ELF-1 (cell line): ENCODE results near the gene PTEN.

Source experiments
- DNase-seq: peaks from one replicate; pipeline ENCODE4 v3.0.0-alpha.2; 2016; ENCODE audit warnings: low read depth, low spot score

Gene PTEN

GRCh38 chr10:87918254-87918859 lies 54.9 kb downstream of the PTEN start:
- DNase-seq = no peak

GRCh38 chr10:87920538-87920937 lies 57.1 kb downstream of the PTEN start:
- no peak for DNase-seq

- peak; percentile 5 for DNase-seq
These were observed 58.7 kb downstream of the PTEN start for GRCh38 chr10:87921931-87922688.

GRCh38 chr10:87923233-87923632 lies 59.8 kb downstream of the PTEN start:
- DNase-seq = no peak

DNA sequence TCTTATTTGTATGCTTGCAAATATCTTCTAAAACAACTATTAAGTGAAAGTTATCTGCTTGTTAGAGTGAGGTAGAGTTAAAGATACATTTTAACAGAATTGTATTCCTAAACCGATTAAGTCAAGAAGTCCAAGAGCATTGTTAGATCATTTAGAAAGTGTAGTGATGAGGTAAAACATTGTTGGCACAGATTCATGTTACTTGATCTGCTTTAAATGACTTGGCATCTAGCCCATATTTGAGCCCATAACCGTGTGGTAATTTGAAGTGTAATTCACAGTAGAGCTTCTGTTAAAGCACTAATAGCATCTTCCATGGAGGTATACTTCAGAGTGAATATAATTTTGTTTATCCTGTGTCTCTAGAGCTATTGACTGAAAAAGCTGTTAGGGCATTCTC lies 62.1 kb downstream of the PTEN start:
- DNase-seq = no peak

GRCh38 chr10:87927091-87927490 lies 63.7 kb downstream of the PTEN start:
- DNase-seq = no peak

DNA sequence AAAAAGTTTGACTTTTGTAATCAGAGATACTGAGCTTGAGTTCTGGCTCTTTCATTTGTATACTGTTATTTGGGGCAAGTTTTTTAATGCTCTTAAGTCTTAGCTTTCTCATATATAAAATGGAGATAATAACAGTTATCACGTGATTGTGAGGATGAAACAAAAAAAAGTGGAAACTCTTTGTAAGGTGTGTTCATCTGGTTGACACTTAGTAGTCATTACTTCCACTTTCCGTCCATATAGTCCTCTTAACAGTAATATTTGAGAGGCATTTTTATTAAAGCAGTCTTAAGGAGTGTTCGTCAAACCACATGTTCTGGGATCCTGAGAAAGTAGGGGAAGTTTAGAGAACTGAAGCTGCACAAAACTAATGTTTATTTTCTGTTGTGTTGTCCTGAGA lies 65.6 kb downstream of the PTEN start:
- no peak for DNase-seq

GRCh38 chr10:87930141-87930540 lies 66.7 kb downstream of the PTEN start:
- no peak for DNase-seq

DNA sequence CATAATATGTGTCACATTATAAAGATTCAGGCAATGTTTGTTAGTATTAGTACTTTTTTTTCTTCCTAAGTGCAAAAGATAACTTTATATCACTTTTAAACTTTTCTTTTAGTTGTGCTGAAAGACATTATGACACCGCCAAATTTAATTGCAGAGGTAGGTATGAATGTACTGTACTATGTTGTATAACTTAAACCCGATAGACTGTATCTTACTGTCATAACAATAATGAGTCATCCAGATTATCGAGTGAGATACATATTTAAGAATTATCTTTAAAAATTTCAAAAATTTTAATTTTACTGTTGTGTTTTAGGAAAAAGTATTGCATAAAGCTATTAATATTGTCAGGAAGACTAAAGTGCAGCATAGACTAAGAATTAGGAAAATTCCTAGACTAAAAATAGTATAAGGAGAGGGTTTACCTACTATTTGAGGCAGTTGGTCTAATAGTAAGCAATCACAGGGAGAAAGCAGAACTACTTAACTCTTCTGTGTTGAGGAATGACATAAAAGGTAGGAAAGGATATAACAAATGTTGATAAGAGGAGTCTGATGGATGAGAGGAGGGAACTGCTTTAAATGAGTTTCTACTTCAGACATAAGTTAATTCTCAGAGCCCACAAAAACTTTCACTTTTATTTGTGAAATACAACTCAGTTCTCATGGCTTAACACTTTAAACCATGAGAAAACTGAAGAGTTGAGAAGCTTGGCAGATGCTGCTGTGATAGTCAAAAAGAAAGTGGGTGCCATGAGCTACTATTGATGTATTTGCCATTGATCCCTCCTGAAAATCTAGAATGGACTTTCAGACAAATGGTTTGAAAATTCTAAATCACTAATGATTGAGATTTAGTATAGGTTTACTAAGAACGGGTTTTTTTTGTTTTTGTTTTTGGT lies 67.8 kb downstream of the PTEN start:
- no peak for DNase-seq

DNA sequence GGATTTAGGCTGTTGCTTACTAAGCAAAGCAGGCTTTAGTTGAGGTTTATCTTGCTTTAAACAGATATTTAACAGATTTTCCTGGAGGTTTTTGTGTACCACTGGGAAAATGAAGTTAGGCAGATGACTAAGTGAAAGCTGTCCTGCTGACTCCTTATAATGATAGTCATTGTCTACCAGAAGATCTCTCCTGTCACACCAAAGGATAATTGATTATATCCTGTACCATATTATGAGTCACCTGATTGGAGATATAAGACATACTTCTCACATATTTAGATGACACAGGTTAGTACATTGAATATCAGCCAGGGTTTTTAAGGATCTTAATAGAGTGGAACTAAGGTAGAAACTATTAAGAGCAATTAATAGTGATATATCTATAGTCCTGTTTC lies 68.4 kb downstream of the PTEN start:
- no peak for DNase-seq

GRCh38 chr10:87935290-87936141 lies 72.1 kb downstream of the PTEN start:
- no peak for DNase-seq

DNA sequence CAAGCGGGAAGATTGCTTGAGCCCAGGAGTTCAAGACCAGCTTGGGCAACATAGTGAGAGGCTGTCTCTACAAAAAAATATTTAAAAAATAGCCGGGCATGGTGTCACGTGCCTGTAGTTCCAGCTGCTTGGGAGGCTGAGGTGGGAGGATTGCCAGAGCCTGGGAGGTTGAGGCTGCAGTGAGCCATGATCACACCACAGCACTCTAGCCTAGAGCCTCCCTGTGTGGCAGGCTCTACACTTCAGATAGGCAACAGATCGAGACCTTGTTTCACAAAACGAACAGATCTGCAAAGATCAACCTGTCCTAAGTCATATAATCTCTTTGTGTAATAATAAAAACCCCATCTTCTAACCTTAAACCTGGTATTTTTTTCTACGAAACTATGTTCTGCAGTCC lies 76.8 kb downstream of the PTEN start:
- DNase-seq = no peak

DNA sequence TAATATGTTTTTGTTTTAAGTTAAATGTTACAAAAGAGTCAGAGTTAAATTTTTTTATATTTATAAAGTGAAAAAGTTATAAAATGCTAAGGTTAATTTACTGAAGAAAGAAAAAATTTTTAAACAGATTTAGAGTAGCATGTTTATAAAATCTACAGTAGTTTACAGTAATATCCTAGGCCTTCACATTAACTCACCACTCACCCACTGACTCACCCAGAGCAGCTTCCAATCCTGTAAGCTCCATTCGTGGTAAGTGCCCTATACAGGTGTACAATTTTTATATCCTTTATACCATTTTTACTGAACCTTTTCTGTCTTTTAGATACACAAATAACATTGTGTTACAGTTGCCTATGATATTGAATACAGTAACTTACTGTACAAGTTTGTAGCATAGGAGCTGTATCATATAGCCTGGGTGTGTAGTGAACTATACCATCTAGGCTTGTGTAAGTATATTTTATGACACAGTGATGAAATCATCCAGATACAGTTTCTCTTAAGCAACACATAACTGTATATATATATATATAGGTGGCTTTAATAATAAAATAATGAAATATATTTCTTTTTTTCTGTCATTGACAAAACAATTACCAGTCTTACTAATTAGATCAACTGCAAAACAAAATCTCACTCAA lies 79.6 kb downstream of the PTEN start:
- DNase-seq = no peak

- DNase-seq = no peak
These were observed 82.6 kb downstream of the PTEN start for GRCh38 chr10:87945984-87946383.

DNA sequence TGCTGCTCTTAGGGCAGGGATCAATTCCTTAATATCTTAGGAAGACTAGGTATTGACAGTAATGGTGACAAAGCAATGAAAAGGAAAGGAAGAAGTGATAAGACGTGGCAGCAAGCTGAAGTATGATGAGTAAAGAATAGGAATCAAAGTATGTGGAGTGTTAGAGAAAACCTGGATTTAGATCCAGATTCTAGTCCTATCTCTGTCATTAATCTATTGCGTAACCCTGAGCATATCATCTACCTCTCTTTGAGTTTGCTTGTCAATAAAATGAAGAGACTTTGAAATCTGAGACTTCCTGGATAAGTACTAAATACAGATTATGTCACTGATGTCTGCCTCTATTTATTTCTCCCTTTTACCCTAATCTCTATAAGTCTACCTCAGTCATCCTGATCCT lies 89.2 kb downstream of the PTEN start:
- no peak for DNase-seq

GRCh38 chr10:87956055-87956454 lies 92.6 kb downstream of the PTEN start:
- DNase-seq = no peak

GRCh38 chr10:87957702-87958101 lies 94.3 kb downstream of the PTEN start:
- no peak for DNase-seq

GRCh38 chr10:87960230-87960629 lies 96.8 kb downstream of the PTEN start:
- no peak for DNase-seq

DNA sequence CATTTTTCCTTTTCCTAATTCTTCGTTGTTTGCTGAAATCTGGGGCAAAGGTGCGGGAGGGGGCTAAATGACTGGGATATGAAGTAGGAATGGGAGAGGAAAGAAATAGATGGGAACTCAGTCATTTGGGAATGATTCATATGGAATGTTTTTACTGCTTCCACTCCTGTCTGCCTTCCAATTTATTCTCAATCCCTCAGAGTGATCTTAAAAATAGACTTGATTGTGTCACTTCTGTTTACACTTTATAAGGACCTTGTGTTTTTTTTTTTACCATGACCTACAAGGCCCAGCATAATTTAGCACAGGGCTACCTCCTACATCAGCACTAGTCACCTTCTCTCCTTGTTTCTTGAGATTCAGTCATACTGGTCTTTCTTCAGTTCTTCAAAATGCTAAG lies 97.9 kb downstream of the PTEN start:
- DNase-seq = no peak

GRCh38 chr10:87966459-87966858 lies 103.0 kb downstream of the PTEN start:
- DNase-seq = no peak

- DNase-seq = no peak
These were observed 110.2 kb downstream of the PTEN start for GRCh38 chr10:87973635-87974034.
